GM19238 (cell line): ENCODE results near the gene LEP.

Source experiments
- DNase-seq: peaks from one replicate; pipeline ENCODE4 v3.0.0; 2011; ENCODE audit warnings: low spot score; ENCODE audit not compliant: insufficient read length

LEP gene

GRCh38 chr7:128244861-128245260, 3.8 kb downstream of the LEP start:
- DNase-seq, result no peak

- DNase-seq, result no peak
Measured at GRCh38 chr7:128247108-128247507, 6.0 kb downstream of the LEP start.

GRCh38 chr7:128247640-128248194, 6.6 kb downstream of the LEP start:
- no peak for DNase-seq

DNA sequence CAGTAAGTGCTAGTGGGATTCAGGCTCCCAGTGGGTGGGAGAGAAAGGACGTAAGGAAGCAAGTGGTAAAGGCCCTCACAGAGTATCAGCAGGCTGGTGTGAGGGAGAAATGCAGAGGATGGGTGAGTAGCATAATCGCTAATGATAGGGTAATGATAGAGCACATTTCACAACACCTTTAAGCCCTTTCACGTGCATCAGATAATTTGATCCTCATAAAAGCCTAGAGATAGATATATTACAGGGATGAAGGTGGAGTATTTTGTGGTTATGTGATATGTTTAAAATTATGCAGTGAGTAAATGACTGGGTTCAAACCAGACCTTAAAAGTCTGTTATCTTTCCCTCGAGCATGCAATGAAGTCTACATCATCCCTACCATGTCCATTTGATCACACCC, 10.3 kb downstream of the LEP start:
- DNase-seq, result no peak

GRCh38 chr7:128253701-128254100, 12.6 kb downstream of the LEP start:
- no peak for DNase-seq

DNA sequence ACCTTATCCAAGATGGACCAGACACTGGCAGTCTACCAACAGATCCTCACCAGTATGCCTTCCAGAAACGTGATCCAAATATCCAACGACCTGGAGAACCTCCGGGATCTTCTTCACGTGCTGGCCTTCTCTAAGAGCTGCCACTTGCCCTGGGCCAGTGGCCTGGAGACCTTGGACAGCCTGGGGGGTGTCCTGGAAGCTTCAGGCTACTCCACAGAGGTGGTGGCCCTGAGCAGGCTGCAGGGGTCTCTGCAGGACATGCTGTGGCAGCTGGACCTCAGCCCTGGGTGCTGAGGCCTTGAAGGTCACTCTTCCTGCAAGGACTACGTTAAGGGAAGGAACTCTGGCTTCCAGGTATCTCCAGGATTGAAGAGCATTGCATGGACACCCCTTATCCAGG, 13.4 kb downstream of the LEP start:
- DNase-seq, result no peak

GRCh38 chr7:128255271-128255670, 14.2 kb downstream of the LEP start:
- DNase-seq, result no peak

- DNase-seq, result no peak
Measured at GRCh38 chr7:128257458-128257857, 16.4 kb downstream of the LEP start.

GRCh38 chr7:128259131-128260061, 18.3 kb downstream of the LEP start:
- DNase-seq, result no peak

DNA sequence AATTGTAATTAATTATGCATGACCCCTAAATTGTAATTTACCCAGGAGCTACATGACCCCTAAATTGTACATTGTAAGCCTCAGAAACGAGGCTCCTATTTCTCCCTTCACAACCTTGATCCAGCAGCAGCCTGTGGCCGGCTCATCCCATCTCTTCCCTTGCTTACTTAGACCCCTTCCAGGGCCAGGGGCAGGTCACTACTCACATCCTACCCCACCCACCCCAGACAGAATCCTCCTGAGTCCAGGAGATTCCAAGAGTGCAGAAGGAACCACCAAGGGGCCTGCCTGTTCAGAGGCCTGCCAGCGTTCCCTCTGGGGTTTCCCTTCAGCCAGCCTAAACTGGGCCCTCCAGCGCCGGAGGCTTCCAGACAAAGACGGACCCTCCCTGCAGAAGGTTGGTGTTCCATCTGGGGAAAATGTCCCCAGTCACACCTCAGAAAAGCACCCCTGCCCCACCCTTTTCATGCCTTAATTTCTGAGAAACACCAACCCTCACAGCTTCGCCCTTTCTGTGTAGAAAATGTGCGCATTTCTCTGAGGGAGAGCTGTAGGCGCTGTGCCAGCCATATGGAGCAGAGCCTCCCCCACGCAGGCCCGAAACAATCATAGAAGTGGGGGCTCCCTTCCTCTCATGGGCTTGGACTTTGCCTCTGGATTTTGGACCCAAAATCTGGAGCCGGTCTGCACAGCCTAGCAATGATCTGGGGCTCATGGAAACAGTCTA, 19.2 kb downstream of the LEP start:
- no peak for DNase-seq

DNA sequence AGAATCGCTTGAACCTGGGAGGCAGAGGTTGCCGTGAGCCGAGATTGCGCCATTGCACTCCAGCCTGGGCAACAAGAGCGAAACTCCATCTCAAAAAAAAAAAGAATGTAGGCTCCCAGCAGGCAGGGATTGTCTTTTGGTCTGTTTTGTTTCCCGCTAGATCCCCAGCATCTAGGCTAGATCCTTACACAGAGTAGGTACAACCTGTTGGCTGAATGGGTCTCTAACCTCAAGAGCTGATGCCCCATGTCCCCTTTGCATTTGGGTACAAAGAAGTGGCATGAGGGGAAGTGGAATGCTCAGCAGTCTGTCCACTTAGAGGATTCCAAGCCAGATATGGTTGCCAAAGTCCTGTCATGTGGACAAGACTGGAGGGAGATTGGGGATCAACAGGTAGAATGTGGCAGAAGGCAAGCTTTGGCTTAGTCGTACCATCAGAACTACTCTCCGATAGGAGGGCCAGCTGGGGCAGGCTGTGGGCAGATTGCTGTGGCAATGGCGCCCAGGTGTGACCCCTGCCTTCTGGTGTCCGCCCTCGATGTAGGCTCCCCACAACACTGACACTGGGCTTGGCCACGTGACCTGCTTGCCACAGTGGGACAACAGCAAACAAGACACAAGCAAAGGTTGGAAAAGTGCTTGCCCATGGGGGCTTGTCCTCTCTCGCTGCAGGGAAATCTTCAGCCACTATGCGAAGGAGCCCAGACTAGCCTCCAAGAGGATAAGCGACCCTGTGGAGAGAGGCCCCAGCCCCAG, 21.4 kb downstream of the LEP start:
- no peak for DNase-seq

DNA sequence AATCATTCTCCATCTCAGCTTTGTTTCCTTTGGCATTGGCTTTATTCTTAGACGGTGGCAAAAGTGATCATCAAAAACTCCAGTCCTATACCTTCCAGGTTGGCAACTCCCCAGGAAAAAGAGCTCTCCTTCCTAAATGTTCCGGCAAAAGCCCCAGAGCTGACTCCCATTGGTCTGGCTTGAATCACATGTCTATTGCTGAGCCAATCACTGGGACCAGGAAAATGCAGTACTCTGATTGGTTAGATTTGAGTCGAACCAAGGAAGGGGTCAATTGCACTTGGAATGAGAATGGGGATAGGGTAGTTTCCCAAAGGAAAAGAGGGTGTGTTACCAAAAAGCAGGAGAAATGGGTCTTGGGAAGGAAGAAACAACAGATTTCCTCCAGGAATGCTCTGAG, 22.3 kb downstream of the LEP start:
- no peak for DNase-seq

DNA sequence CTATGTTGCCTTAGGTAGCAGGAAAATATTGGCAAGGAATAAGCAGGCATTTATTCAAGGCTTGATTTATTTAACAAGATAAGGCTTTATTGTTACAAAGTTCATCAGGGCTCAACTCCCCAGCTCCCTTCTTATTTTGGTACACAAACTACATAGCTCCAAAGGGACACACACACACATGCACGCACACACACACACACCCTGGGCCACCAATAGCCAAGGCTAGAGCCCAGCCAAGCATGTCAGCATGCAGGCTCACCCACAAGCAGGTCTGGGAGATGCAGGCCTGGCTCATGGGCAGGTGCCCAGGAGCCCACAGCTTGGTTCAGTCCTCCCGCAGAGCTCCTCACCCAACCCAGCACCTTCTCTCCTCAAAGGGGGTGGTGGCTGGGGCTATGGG, 23.4 kb downstream of the LEP start:
- DNase-seq, result no peak

DNA sequence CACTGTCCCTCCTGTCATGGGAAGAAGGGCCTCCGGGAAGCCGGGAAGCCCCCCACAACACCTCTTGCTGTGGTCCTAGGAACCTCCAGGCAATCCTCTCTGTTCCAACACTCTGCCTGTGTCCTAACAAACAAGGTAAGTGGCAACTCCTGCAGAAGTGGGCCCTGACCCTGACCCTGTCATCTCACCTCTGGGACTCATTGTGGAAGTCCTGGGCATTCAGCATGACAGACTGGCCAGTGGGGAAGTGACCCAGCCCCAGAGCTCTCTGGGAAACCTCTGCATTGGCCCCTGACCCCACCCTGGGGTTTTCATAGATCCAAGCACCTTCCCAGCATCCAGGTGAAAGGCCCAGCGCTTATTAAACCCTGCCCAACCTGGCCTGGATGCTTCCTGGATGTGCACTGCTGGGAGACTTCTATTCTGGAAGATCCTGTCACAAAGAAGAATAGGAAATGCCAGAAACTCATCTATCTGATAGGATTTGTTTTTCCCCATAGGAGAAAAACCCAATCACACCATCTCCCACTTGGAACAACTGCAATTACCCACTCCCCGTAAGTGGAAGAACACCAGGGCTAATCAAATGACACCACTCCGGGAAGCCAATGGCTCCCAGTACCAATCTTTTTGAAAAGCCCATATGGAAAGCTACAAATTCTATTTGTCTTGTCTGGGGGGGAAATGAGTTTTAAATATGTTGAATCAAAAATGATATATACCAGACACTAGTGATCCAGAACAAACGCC, 24.3 kb downstream of the LEP start:
- DNase-seq, result no peak

DNA sequence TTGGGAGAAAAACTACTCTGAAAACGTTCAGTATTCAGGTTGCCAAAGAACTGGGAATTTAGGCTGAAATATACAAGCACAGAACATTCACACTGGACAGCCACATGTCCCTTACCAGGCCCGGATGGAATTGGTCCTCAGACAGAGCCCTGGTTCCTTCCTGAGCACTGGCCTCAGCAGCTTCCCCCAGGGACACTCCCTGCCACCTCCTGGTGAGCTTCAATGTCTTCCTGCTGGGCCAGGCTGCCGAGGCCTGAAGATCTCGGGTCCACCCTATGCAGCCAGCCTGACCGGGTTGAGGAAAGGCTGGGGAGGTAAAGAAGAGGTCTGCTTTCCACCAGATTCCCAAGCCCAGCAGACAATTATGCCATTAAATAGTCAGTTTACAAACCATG, 24.8 kb downstream of the LEP start:
- no peak for DNase-seq

DNA sequence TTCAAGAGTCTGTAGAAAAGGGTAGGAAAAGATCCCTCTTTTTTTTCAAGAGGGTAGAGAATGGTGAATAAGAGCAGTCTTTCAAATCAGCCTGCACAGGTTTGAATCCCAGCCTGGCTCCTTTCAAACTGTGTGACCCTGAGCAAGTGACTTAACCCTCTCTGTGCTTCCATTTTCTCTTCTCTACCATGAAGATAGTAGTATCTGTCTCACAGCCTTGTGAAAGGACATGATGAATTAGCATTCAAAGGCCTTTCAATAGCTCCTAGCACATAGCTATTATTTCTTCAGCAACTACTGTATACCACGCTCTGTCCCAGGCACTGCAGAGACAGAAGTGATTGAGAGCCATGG, 25.4 kb downstream of the LEP start:
- DNase-seq, result no peak

GRCh38 chr7:128266883-128267594, 26.0 kb downstream of the LEP start:
- no peak for DNase-seq

DNA sequence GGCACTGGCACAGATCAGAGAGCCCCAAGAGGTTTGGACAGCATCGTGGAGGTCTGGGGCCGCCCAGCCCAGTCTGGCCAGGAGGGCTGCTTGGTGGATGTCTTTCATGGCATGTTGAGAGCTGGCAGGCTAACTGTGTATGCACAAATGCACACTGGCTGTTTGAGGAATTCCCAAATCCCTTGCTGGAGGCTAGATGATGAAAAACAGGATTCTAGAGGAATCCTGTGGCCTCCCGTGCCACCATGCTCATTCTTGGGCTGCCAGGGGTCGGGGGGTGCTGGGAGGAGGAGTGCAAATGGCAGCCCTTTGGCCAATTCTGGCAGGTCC, 26.5 kb downstream of the LEP start:
- no peak for DNase-seq

GRCh38 chr7:128268233-128268632, 27.2 kb downstream of the LEP start:
- no peak for DNase-seq

DNA sequence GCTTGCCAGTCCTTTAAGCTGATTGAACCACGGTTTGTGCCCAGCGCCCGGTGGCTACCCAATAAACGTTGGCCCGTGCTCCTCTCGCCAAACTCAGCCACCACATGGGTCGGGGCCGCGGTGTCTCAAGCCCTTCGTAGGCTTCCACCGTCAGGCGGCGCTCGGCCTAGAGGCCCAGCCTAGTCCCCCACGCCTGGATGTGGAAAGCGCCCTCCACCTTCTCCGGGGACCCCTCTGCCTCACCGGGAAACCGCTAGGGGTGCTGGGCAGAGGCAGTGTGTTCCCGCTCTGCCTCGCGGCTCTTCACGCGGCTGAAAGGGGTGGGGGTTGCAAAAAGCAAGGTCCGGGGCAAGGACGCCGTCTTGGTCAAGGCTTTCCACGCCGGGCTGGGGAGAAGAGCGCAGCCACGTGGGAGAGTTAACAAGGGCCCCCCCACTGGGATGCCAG, 29.8 kb downstream of the LEP start:
- DNase-seq, result no peak
